ENCODE data around the gene TRHDE.

The TRHDE gene

GRCh38 chr12:72295744-72296143, 23.6 kb downstream of the TRHDE start:
- Histone ChIP-seq H3K4me3 (ENCODE audit: low read length) (no peak overlapping the region), H3K27ac (ENCODE audit: low read depth, low read length) (no peak overlapping the region), H3K27me3 (ENCODE audit: control insufficient read depth, insufficient read depth, low read length) (no peaks in the 10 kb centered on the region), H3K4me1 (ENCODE audit: control insufficient read depth, insufficient read depth, low read length) (no peaks in the 10 kb centered on the region), H3K36me3 (ENCODE audit: control insufficient read depth, insufficient read depth, low read length) (no peaks in the 10 kb centered on the region), H3K9ac (ENCODE audit: low read length) (no peak overlapping the region)

DNA sequence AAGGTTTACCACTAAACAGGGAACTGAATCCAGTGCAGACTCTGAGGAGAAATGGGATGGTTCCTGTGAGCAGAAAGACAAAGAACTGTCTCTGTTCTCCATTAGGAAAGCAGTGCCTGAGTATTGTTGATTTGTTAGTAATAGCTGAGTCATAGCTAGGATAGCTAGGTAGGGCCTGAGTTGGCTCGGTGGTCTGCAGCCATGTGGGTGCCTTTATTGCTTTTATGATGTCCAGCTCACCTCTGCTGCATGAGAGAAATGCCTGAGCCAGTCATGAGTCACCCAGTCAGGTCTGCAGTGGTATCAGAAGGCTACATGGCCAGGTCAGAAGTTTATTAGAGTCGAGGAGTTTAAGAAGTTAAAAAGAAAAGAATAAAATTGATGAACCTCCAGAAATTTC, 24.2 kb downstream of the TRHDE start:
- Histone ChIP-seq H3K4me1 (ENCODE audit: control insufficient read depth, insufficient read depth, low read length) (no peaks in the 10 kb centered on the region), H3K4me3 (ENCODE audit: low read length) (no peak overlapping the region), H3K27ac (ENCODE audit: low read depth, low read length) (no peak overlapping the region), H3K27me3 (ENCODE audit: control insufficient read depth, insufficient read depth, low read length) (no peaks in the 10 kb centered on the region), H3K36me3 (ENCODE audit: control insufficient read depth, insufficient read depth, low read length) (no peaks in the 10 kb centered on the region), H3K9ac (ENCODE audit: low read length) (no peak overlapping the region)

GRCh38 chr12:72297666-72298065, 25.5 kb downstream of the TRHDE start:
- Histone ChIP-seq H3K27me3 (ENCODE audit: control insufficient read depth, insufficient read depth, low read length) (no peaks in the 10 kb centered on the region), H3K4me1 (ENCODE audit: control insufficient read depth, insufficient read depth, low read length) (no peaks in the 10 kb centered on the region), H3K27ac (ENCODE audit: low read depth, low read length) (no peak overlapping the region), H3K9ac (ENCODE audit: low read length) (no peak overlapping the region), H3K4me3 (ENCODE audit: low read length) (no peak overlapping the region), H3K36me3 (ENCODE audit: control insufficient read depth, insufficient read depth, low read length) (no peaks in the 10 kb centered on the region)

DNA sequence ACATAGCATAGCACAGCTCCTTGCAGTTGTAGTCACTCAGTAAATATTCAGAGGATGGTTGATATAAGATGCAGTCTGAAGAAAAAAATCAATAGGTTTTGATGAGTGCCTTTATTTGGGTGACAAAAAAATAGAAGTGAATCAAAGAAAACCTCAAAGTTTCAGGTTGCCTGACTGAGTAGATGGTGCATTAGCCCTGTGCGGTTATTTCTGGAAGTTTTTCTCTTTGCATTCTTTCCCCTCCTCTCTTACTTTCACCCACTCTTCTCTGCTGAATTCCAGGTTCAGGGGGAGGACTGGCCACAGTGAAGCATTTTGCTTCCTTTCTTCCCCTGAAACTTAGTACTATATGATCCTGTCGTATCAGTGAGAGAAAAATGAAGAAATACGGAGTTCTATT, 28.6 kb downstream of the TRHDE start:
- Histone ChIP-seq H3K27ac (ENCODE audit: low read depth, low read length) (no peak overlapping the region), H3K4me1 (ENCODE audit: control insufficient read depth, insufficient read depth, low read length) (no peaks in the 10 kb centered on the region), H3K4me3 (ENCODE audit: low read length) (no peak overlapping the region), H3K27me3 (ENCODE audit: control insufficient read depth, insufficient read depth, low read length) (no peaks in the 10 kb centered on the region), H3K36me3 (ENCODE audit: control insufficient read depth, insufficient read depth, low read length) (no peaks in the 10 kb centered on the region), H3K9ac (ENCODE audit: low read length) (no peak overlapping the region)

DNA sequence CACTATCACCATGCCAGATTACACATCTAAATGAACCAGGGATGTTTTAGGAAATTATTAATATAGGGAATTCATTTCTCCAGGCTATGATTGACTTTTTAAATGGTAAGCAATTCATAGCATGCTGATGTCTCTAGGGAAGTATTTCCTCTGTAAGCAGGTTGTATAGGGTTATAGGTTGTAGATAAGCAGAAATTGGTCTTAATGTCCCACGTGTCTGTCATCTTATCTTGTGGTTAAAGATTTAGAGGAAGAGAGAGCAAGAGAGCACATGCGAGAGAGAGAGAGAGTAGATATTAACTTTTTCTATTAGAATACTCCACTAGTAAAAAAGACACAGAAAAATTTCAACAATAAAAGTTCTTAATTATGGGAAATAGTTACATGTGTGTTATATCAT, 32.6 kb downstream of the TRHDE start:
- no peaks in the 10 kb centered on the region for H3K36me3 ChIP-seq (ENCODE audit: control insufficient read depth, insufficient read depth, low read length)
- no peak overlapping the region for H3K9ac ChIP-seq (ENCODE audit: low read length)
- H3K27me3 ChIP-seq (ENCODE audit: control insufficient read depth, insufficient read depth, low read length), result no peaks in the 10 kb centered on the region
- H3K27ac ChIP-seq (ENCODE audit: low read depth, low read length), result no peak overlapping the region
- no peaks in the 10 kb centered on the region for H3K4me1 ChIP-seq (ENCODE audit: control insufficient read depth, insufficient read depth, low read length)
- no peak overlapping the region for H3K4me3 ChIP-seq (ENCODE audit: low read length)

- H3K36me3 ChIP-seq (ENCODE audit: control insufficient read depth, insufficient read depth, low read length), result no peaks in the 10 kb centered on the region
- no peaks in the 10 kb centered on the region for H3K4me1 ChIP-seq (ENCODE audit: control insufficient read depth, insufficient read depth, low read length)
- H3K9ac ChIP-seq (ENCODE audit: low read length), result no peak overlapping the region
- H3K27me3 ChIP-seq (ENCODE audit: control insufficient read depth, insufficient read depth, low read length), result no peaks in the 10 kb centered on the region
- no peak overlapping the region for H3K27ac ChIP-seq (ENCODE audit: low read depth, low read length)
- H3K4me3 ChIP-seq (ENCODE audit: low read length), result no peak overlapping the region
These were observed 35.1 kb downstream of the TRHDE start for GRCh38 chr12:72307229-72307628.

GRCh38 chr12:72311946-72312345, 39.8 kb downstream of the TRHDE start:
- H3K36me3 ChIP-seq (ENCODE audit: control insufficient read depth, insufficient read depth, low read length), result no peaks in the 10 kb centered on the region
- H3K9ac ChIP-seq (ENCODE audit: low read length), result no peak overlapping the region
- H3K27me3 ChIP-seq (ENCODE audit: control insufficient read depth, insufficient read depth, low read length), result no peaks in the 10 kb centered on the region
- H3K4me3 ChIP-seq (ENCODE audit: low read length), result no peak overlapping the region
- H3K27ac ChIP-seq (ENCODE audit: low read depth, low read length), result no peak overlapping the region
- H3K4me1 ChIP-seq (ENCODE audit: control insufficient read depth, insufficient read depth, low read length), result no peaks in the 10 kb centered on the region

DNA sequence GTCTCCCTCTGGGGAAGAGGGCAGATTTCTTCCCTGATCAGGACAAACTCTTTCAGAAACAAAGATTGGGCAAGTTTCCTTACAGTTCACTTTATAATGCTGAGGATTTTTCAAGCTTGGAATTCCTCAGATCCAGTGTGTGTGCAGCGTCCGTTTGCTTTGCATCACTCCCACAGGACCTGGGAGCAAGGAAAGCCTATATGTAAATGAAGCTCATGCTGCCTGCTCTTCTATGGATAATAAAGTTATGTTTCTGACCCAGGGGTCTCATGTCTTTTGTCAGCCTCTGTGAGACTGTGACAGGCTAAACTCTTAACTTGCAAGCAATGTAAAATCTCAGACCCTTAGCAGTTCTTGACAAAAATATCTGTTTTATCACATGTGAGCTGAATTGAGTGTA, 41.6 kb downstream of the TRHDE start:
- Histone ChIP-seq H3K4me3 (ENCODE audit: low read length) (no peak overlapping the region), H3K9ac (ENCODE audit: low read length) (no peak overlapping the region), H3K36me3 (ENCODE audit: control insufficient read depth, insufficient read depth, low read length) (no peaks in the 10 kb centered on the region), H3K27me3 (ENCODE audit: control insufficient read depth, insufficient read depth, low read length) (no peaks in the 10 kb centered on the region), H3K27ac (ENCODE audit: low read depth, low read length) (no peak overlapping the region), H3K4me1 (ENCODE audit: control insufficient read depth, insufficient read depth, low read length) (no peaks in the 10 kb centered on the region)

DNA sequence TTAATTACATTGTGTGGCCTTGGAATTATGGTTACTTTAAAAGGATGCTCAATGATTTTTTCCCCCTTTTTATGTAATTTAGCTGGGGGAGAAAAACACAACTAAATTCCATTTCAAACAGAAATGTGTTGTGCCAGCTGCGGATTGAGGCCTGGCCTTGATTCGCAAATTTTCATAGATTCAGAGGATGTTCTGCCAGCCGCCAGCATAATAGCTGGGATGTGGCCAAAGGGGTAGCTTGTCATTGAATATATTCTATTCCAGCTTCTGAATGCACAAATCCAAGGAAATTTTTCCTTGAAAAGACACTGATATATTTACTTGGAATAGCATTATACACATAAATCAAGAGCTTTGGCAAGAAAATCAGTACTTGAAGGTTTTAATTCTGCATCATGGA, 43.7 kb downstream of the TRHDE start:
- no peaks in the 10 kb centered on the region for H3K36me3 ChIP-seq (ENCODE audit: control insufficient read depth, insufficient read depth, low read length)
- H3K27ac ChIP-seq (ENCODE audit: low read depth, low read length), result no peak overlapping the region
- no peaks in the 10 kb centered on the region for H3K4me1 ChIP-seq (ENCODE audit: control insufficient read depth, insufficient read depth, low read length)
- H3K4me3 ChIP-seq (ENCODE audit: low read length), result no peak overlapping the region
- no peak overlapping the region for H3K9ac ChIP-seq (ENCODE audit: low read length)
- no peaks in the 10 kb centered on the region for H3K27me3 ChIP-seq (ENCODE audit: control insufficient read depth, insufficient read depth, low read length)

DNA sequence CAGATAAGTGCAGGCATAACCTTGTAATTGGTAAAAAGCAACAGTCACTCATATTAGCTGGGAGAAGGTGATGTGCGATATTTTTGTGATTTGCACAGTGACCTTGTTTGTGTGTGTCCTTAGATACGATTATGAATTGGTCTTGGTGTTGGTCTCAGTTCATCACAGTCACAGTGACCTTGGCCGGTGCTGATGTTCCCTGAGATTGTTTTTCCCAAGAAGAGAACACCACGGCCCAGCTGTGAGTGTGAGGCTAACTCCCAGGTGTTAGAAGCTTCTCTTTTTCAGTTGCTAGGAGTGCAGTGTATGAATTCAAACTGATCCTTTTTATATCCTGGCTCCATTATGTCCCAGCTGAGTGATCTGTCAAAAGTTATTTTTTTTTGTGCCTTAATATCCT, 46.2 kb downstream of the TRHDE start:
- Histone ChIP-seq H3K27ac (ENCODE audit: low read depth, low read length) (no peak overlapping the region), H3K9ac (ENCODE audit: low read length) (no peak overlapping the region), H3K27me3 (ENCODE audit: control insufficient read depth, insufficient read depth, low read length) (no peaks in the 10 kb centered on the region), H3K4me1 (ENCODE audit: control insufficient read depth, insufficient read depth, low read length) (no peaks in the 10 kb centered on the region), H3K36me3 (ENCODE audit: control insufficient read depth, insufficient read depth, low read length) (no peaks in the 10 kb centered on the region), H3K4me3 (ENCODE audit: low read length) (no peak overlapping the region)

GRCh38 chr12:72323881-72324280, 51.7 kb downstream of the TRHDE start:
- Histone ChIP-seq H3K9ac (ENCODE audit: low read length) (no peak overlapping the region), H3K4me3 (ENCODE audit: low read length) (no peak overlapping the region), H3K4me1 (ENCODE audit: control insufficient read depth, insufficient read depth, low read length) (no peaks in the 10 kb centered on the region), H3K27me3 (ENCODE audit: control insufficient read depth, insufficient read depth, low read length) (no peaks in the 10 kb centered on the region), H3K27ac (ENCODE audit: low read depth, low read length) (no peak overlapping the region), H3K36me3 (ENCODE audit: control insufficient read depth, insufficient read depth, low read length) (no peaks in the 10 kb centered on the region)

DNA sequence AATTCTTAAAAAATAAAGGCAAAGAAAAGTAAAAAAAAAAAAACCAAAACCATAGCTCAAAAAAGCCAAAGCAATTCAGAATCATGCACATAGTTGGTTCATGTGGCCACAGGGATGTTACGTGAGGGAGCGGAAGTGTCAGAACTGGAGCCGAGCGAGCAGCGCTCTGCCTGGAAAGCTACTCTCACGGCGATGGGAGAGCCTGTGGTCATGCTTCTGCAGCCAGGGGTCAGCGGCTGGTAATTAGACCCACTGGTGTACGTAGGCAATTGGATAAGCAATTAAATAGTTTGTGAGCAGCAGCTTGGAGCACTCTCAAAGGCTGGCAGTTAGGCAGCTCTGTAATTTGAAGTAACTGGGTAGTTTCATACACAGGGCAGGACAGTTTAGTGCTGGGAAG, 58.1 kb downstream of the TRHDE start:
- H3K27ac ChIP-seq (ENCODE audit: low read depth, low read length), result no peak overlapping the region
- H3K9ac ChIP-seq (ENCODE audit: low read length), result no peak overlapping the region
- no peaks in the 10 kb centered on the region for H3K4me1 ChIP-seq (ENCODE audit: control insufficient read depth, insufficient read depth, low read length)
- no peak overlapping the region for H3K4me3 ChIP-seq (ENCODE audit: low read length)
- H3K27me3 ChIP-seq (ENCODE audit: control insufficient read depth, insufficient read depth, low read length), result no peaks in the 10 kb centered on the region
- no peaks in the 10 kb centered on the region for H3K36me3 ChIP-seq (ENCODE audit: control insufficient read depth, insufficient read depth, low read length)

GRCh38 chr12:72330784-72331183, 58.6 kb downstream of the TRHDE start:
- Histone ChIP-seq H3K27me3 (ENCODE audit: control insufficient read depth, insufficient read depth, low read length) (no peaks in the 10 kb centered on the region), H3K4me1 (ENCODE audit: control insufficient read depth, insufficient read depth, low read length) (no peaks in the 10 kb centered on the region), H3K27ac (ENCODE audit: low read depth, low read length) (no peak overlapping the region), H3K4me3 (ENCODE audit: low read length) (no peak overlapping the region), H3K9ac (ENCODE audit: low read length) (no peak overlapping the region), H3K36me3 (ENCODE audit: control insufficient read depth, insufficient read depth, low read length) (no peaks in the 10 kb centered on the region)

DNA sequence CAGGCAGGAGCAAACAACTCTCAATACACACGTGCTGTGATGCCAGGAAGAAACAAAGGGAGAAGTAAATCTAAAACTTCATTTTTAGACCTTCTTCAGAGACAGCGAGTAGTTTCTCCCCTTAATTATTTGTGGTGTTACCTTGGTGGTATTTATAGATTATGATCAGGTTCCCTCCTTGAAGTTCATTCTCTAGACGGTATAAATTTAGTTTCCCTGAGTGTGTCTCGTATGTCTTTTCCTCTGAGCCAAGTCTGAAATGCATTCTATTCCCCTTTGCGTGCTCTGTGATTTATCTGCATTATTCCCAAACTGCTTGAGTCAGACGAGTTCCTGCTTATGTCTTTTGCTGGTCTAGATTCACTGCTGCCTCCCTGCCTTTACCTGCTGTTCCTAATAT, 65.2 kb downstream of the TRHDE start:
- H3K36me3 ChIP-seq (ENCODE audit: control insufficient read depth, insufficient read depth, low read length), result no peaks in the 10 kb centered on the region
- H3K4me3 ChIP-seq (ENCODE audit: low read length), result no peak overlapping the region
- no peak overlapping the region for H3K9ac ChIP-seq (ENCODE audit: low read length)
- no peaks in the 10 kb centered on the region for H3K27me3 ChIP-seq (ENCODE audit: control insufficient read depth, insufficient read depth, low read length)
- H3K4me1 ChIP-seq (ENCODE audit: control insufficient read depth, insufficient read depth, low read length), result no peaks in the 10 kb centered on the region
- no peak overlapping the region for H3K27ac ChIP-seq (ENCODE audit: low read depth, low read length)

Measured in rectal smooth muscle tissue (tissue), 1 donor.